Natural killer cell (primary cell): ENCODE data around the gene HMGA1. TPM values are rescaled to one million over a fixed set of nuclear protein-coding genes. Genes with fewer than 3 reads are reported as not detected.
"Not testable (repeated sequence)": the region's sequence is repeated elsewhere in the genome, so short reads cannot be mapped to it uniquely, and the experiment has no call there.

Experiments
- ATAC-seq, 3 donors: fragments of 150-1000 bp in 2 of 3; fragments of 200-7000 bp in 1 of 3; cut with Tn5 transposase; 1 replicate in 1 of 3; 2 replicates in 2 of 3; pipeline ENCODE4 v1.10.0; 2021; ENCODE audit warnings: mild to moderate bottlenecking in 2 of 3, moderate library complexity in 2 of 3
- DNase-seq, 2 donors: peaks; one replicate each; pipeline versions ENCODE4 v3.0.0 to v3.0.0-alpha.2; 2013 to 2021; ENCODE audit warnings: mixed read lengths in 1 of 2
- H3K27ac ChIP-seq: one replicate; pipeline ENCODE4 v1.5.1; 2013; ENCODE audit warnings: mild to moderate bottlenecking, low read length
- H3K27me3 ChIP-seq: one replicate; pipeline ENCODE4 v1.6.1; 2013; ENCODE audit warnings: low read length; ENCODE audit not compliant: control insufficient read depth, insufficient read depth
- H3K36me3 ChIP-seq: one replicate; pipeline ENCODE4 v1.6.1; 2013; ENCODE audit warnings: low read length; ENCODE audit not compliant: control insufficient read depth, insufficient read depth
- H3K4me1 ChIP-seq: one replicate; pipeline ENCODE4 v1.6.1; 2013; ENCODE audit warnings: low read length; ENCODE audit not compliant: control insufficient read depth, insufficient read depth
- H3K4me3 ChIP-seq: one replicate; pipeline ENCODE4 v1.5.1; 2013; ENCODE audit warnings: low read length
- H3K9me3 ChIP-seq: one replicate; pipeline ENCODE4 v1.6.1; 2013; ENCODE audit warnings: low read length; ENCODE audit not compliant: control insufficient read depth, insufficient read depth
- H3K27ac Mint-ChIP-seq, 2 donors: one replicate each; pipeline ENCODE4 v1.8.0; 2022; ENCODE audit warnings: mild to moderate bottlenecking in 2 of 2, mixed read lengths in 2 of 2, moderate library complexity in 1 of 2
- H3K27me3 Mint-ChIP-seq, 2 donors: one replicate each; pipeline ENCODE4 v1.8.0; 2022; ENCODE audit warnings: low read depth in 2 of 2, mixed read lengths in 2 of 2
- H3K36me3 Mint-ChIP-seq: one replicate; pipeline ENCODE4 v1.8.0; 2022; ENCODE audit warnings: mixed read lengths
- H3K4me1 Mint-ChIP-seq, 2 donors: one replicate each; pipeline ENCODE4 v1.8.0; 2022; ENCODE audit warnings: mixed read lengths in 2 of 2
- H3K4me3 Mint-ChIP-seq: one replicate; pipeline ENCODE4 v1.8.0; 2022; ENCODE audit warnings: mild to moderate bottlenecking, moderate library complexity, mixed read lengths
- H3K9me3 Mint-ChIP-seq, 2 donors: one replicate each; pipeline ENCODE4 v1.8.0; 2022; ENCODE audit warnings: mixed read lengths in 2 of 2
- CTCF ChIP-seq: fragments of 200-600 bp; IDR thresholded peaks from one replicate; pipeline ENCODE4 v1.8.0; 2022; ENCODE audit warnings: antibody characterized with exemption
- WGBS: methylation state at CpG from one replicate; pipeline ENCODE4 v1.1.7; 2013; ENCODE audit warnings: missing lambda C conversion rate; ENCODE audit not compliant: insufficient coverage; 5-methylcytosine and 5-hydroxymethylcytosine counted together
- intact Hi-C: fragments of 100-400 bp; cut with micrococcal nuclease; formaldehyde crosslinking; loops from one replicate; pipeline ENCODE4 v1.14.2; 2022
- total RNA-seq, 4 donors: library from RNA; stranded (reverse); fragments of 120-200 nt in 1 of 4; gene quantifications; one replicate each; pipeline versions ENCODE4 v1.2.3 to v1.2.4, GENCODE V29; 2013 to 2022

Gene HMGA1
- total RNA-seq, 3 donors from 2014 or later (not counting 1 experiment from before 2014, with no cell fraction given) = 63.1 to 84.2 (median 77.3) TPM

- Mint-ChIP-seq H3K4me1 (no peaks in the 10 kb centered on the region), H3K36me3 (peaks cover 11% of the 10 kb centered on the region), H3K27ac (no peak overlapping the region), H3K27me3 (no peaks in the 10 kb centered on the region), H3K9me3 (no peaks in the 10 kb centered on the region), H3K4me3 (no peak overlapping the region)
- H3K9me3 ChIP-seq = no peaks in the 10 kb centered on the region
- H3K27ac ChIP-seq = no peak overlapping the region
- no peaks in the 10 kb centered on the region for H3K4me1 ChIP-seq
- no peaks in the 10 kb centered on the region for H3K36me3 ChIP-seq
- TF ChIP-seq CTCF = no peak
- ATAC-seq (no peak), DNase-seq (no peak)
- H3K4me3 ChIP-seq = no peak overlapping the region
- 91% methylated on average over 6 of the region's 6 CpGs for WGBS
- intact Hi-C loops = no loop called here
- H3K27me3 ChIP-seq = no peaks in the 10 kb centered on the region
These were observed 22.9 kb downstream of the HMGA1 start for GRCh38 chr6:34259529-34260069.

- no peaks in the 10 kb centered on the region for H3K4me1 Mint-ChIP-seq
- H3K36me3 Mint-ChIP-seq = peaks cover 11% of the 10 kb centered on the region
- Histone ChIP-seq H3K9me3 (no peaks in the 10 kb centered on the region), H3K4me3 (no peak overlapping the region), H3K36me3 (no peaks in the 10 kb centered on the region), H3K27me3 (no peaks in the 10 kb centered on the region), H3K4me1 (no peaks in the 10 kb centered on the region), H3K27ac (no peak overlapping the region)
- no peak for TF ChIP-seq CTCF
- no peak overlapping the region for H3K27ac Mint-ChIP-seq
- no peaks in the 10 kb centered on the region for H3K9me3 Mint-ChIP-seq
- H3K27me3 Mint-ChIP-seq = no peaks in the 10 kb centered on the region
- H3K4me3 Mint-ChIP-seq = no peak overlapping the region
- no peak for ATAC-seq
- no peak for DNase-seq
- intact Hi-C loops = no loop called here
- WGBS = 87% methylated on average over 17 of the region's 17 CpGs
These were observed 24.0 kb downstream of the HMGA1 start for GRCh38 chr6:34260576-34261267.

GRCh38 chr6:34263484-34263883 lies 26.8 kb downstream of the HMGA1 start:
- H3K36me3 ChIP-seq, H3K4me3 Mint-ChIP-seq, intact Hi-C loops, H3K4me3 ChIP-seq, DNase-seq, H3K9me3 ChIP-seq, H3K27me3 ChIP-seq, ATAC-seq, H3K9me3 Mint-ChIP-seq, H3K27ac ChIP-seq, H3K4me1 Mint-ChIP-seq, H3K27ac Mint-ChIP-seq, H3K4me1 ChIP-seq, H3K27me3 Mint-ChIP-seq: not testable (repeated sequence)
- 96% methylated on average over 22 of the region's 23 CpGs for WGBS
- H3K36me3 Mint-ChIP-seq = peaks cover 11% of the 10 kb centered on the region

- no peak overlapping the region for H3K4me3 ChIP-seq
- Mint-ChIP-seq H3K4me1 (no peaks in the 10 kb centered on the region), H3K4me3 (no peak overlapping the region), H3K27me3 (no peaks in the 10 kb centered on the region), H3K36me3 (peaks cover 8% of the 10 kb centered on the region), H3K27ac (no peak overlapping the region), H3K9me3 (no peaks in the 10 kb centered on the region)
- no peak for ATAC-seq
- H3K36me3 ChIP-seq = no peaks in the 10 kb centered on the region
- no peaks in the 10 kb centered on the region for H3K9me3 ChIP-seq
- intact Hi-C loops = no loop called here
- WGBS = 98% methylated on average over 2 of the region's 2 CpGs
- no peak for TF ChIP-seq CTCF
- no peak for DNase-seq
- H3K4me1 ChIP-seq = peaks cover 5% of the 10 kb centered on the region
- no peak overlapping the region for H3K27ac ChIP-seq
- H3K27me3 ChIP-seq = no peaks in the 10 kb centered on the region
These were observed 31.1 kb downstream of the HMGA1 start for GRCh38 chr6:34267746-34268145.

GRCh38 chr6:34269132-34269531 lies 32.5 kb downstream of the HMGA1 start:
- H3K27me3 ChIP-seq, H3K4me3 Mint-ChIP-seq, H3K27me3 Mint-ChIP-seq, H3K36me3 Mint-ChIP-seq, H3K36me3 ChIP-seq, H3K4me3 ChIP-seq, ATAC-seq, H3K27ac Mint-ChIP-seq, H3K9me3 Mint-ChIP-seq, H3K9me3 ChIP-seq, H3K4me1 Mint-ChIP-seq, DNase-seq, H3K27ac ChIP-seq, intact Hi-C loops: not testable (repeated sequence)
- peaks cover 11% of the 10 kb centered on the region for H3K4me1 ChIP-seq
- WGBS = no CpG with 5 or more reads among the region's 25 CpGs

GRCh38 chr6:34269658-34270341 lies 33.1 kb downstream of the HMGA1 start:
- DNase-seq, H3K27ac ChIP-seq, H3K9me3 Mint-ChIP-seq, H3K9me3 ChIP-seq, H3K27me3 ChIP-seq, H3K27me3 Mint-ChIP-seq, H3K36me3 ChIP-seq, H3K4me1 Mint-ChIP-seq, H3K36me3 Mint-ChIP-seq, intact Hi-C loops, H3K4me3 Mint-ChIP-seq, H3K4me3 ChIP-seq, H3K27ac Mint-ChIP-seq, ATAC-seq: not testable (repeated sequence)
- 82% methylated on average over 17 of the region's 17 CpGs for WGBS
- peaks cover 11% of the 10 kb centered on the region for H3K4me1 ChIP-seq
